Activated B cell treated with CpG ODN at 0.5 μM for 24 hours (primary cell): ENCODE measurements around the gene ADAMTS17. TPM values are rescaled to one million over a fixed set of nuclear protein-coding genes. Genes with fewer than 3 reads are reported as not detected.

Experiments used
- total RNA-seq: library from RNA; stranded (reverse); gene quantifications from 2 replicates; pipeline ENCODE4 v1.2.3, GENCODE V29; 2022

Gene ADAMTS17
- total RNA-seq, 1 donor from 2014 or later, result 1.6 TPM

Other genes starting within 250 kb of the ADAMTS17 start
- gene CERS3, start 187.0 kb upstream of the ADAMTS17 start, total RNA-seq, result 0.13 and 0.49 TPM in 2 replicates